Neuronal stem cell (in vitro differentiated cells): Measurements from ENCODE around the gene SLC8A1.

Experiments used
- DNase-seq: peaks from one replicate; pipeline ENCODE4 v3.0.0-alpha.2; 2013; ENCODE audit warnings: low spot score
- H2AFZ ChIP-seq: one replicate; pipeline ENCODE4 v1.6.1; 2013; ENCODE audit warnings: mild to moderate bottlenecking, low read length, inconsistent platforms
- H2AK5ac ChIP-seq: 2 replicates; pipeline ENCODE4 v1.6.1; 2013; ENCODE audit warnings: low read depth, mild to moderate bottlenecking, inconsistent platforms, low read length, moderate library complexity, mixed read lengths
- H2BK120ac ChIP-seq: 2 replicates; pipeline ENCODE4 v1.6.1; 2013; ENCODE audit warnings: low read depth, mild to moderate bottlenecking, inconsistent platforms, low read length, moderate library complexity, mixed read lengths
- H2BK12ac ChIP-seq: one replicate; pipeline ENCODE4 v1.6.1; 2013; ENCODE audit warnings: low read length, inconsistent platforms
- H2BK15ac ChIP-seq: 2 replicates; pipeline ENCODE4 v1.6.1; 2013; ENCODE audit warnings: mild to moderate bottlenecking, low read length, inconsistent platforms, mixed read lengths
- H2BK5ac ChIP-seq: one replicate; pipeline ENCODE4 v1.6.1; 2013; ENCODE audit warnings: inconsistent platforms, mild to moderate bottlenecking, low read length, moderate library complexity
- H3K14ac ChIP-seq: one replicate; pipeline ENCODE4 v1.6.1; 2013; ENCODE audit warnings: low read length, inconsistent platforms
- H3K18ac ChIP-seq: 2 replicates; pipeline ENCODE4 v1.6.1; 2013; ENCODE audit warnings: low read length, inconsistent platforms
- H3K23ac ChIP-seq: 2 replicates; pipeline ENCODE4 v1.6.1; 2013; ENCODE audit warnings: low read depth, mild to moderate bottlenecking, mixed read lengths, low read length, inconsistent platforms; ENCODE audit not compliant: poor library complexity
- H3K27ac ChIP-seq: replicated peaks from 3 replicates; pipeline ENCODE4 v1.5.1; 2013; ENCODE audit warnings: low read length, inconsistent platforms
- H3K27me3 ChIP-seq, 3 experiments: 2 replicates each; pipeline ENCODE4 v1.6.1; 2013; ENCODE audit warnings: low read length in 3 of 3, mild to moderate bottlenecking in 2 of 3, inconsistent platforms in 1 of 3, low read depth in 1 of 3, mixed read lengths in 1 of 3, moderate library complexity in 1 of 3; ENCODE audit not compliant: control insufficient read depth in 3 of 3, insufficient read depth in 3 of 3
- H3K36me3 ChIP-seq, 2 donors: replicated peaks in 1 of 2; 2 replicates each; pipeline ENCODE4 v1.6.1; 2013; ENCODE audit warnings: low read length in 2 of 2; ENCODE audit not compliant: control insufficient read depth in 2 of 2, insufficient read depth in 2 of 2
- H3K4ac ChIP-seq: 2 replicates; pipeline ENCODE4 v1.6.1; 2013; ENCODE audit warnings: inconsistent platforms, mild to moderate bottlenecking, low read length, moderate library complexity
- H3K4me1 ChIP-seq, 2 donors: 1 replicate in 1 of 2; 2 replicates in 1 of 2; pipeline ENCODE4 v1.6.1; 2013; ENCODE audit warnings: low read length in 2 of 2, low read depth in 1 of 2; ENCODE audit not compliant: control insufficient read depth in 2 of 2, insufficient read depth in 1 of 2
- H3K4me2 ChIP-seq: one replicate; pipeline ENCODE4 v1.6.1; 2013; ENCODE audit warnings: mild to moderate bottlenecking, low read length, inconsistent platforms; ENCODE audit not compliant: insufficient read depth, poor library complexity, severe bottlenecking
- H3K4me3 ChIP-seq, 2 donors: 2 replicates each; pipeline ENCODE4 v1.5.1; 2013; ENCODE audit warnings: low read length in 2 of 2, mild to moderate bottlenecking in 2 of 2, inconsistent platforms in 1 of 2, moderate library complexity in 1 of 2
- H3K79me1 ChIP-seq: one replicate; pipeline ENCODE4 v1.6.1; 2013; ENCODE audit warnings: low read depth, mild to moderate bottlenecking, inconsistent platforms, low read length, moderate library complexity
- H3K9ac ChIP-seq: one replicate; pipeline ENCODE4 v1.6.1; 2013; ENCODE audit warnings: mild to moderate bottlenecking, low read depth, low read length, inconsistent platforms; ENCODE audit not compliant: poor library complexity
- H3K9me3 ChIP-seq, 2 donors: replicated peaks in 1 of 2; 2 replicates each; pipeline versions ENCODE3 to v1.6.1; 2013; ENCODE audit warnings: low read length in 2 of 2, mild to moderate bottlenecking in 2 of 2, inconsistent platforms in 1 of 2, low read depth in 1 of 2, mixed read lengths in 1 of 2, moderate library complexity in 1 of 2; ENCODE audit not compliant: control insufficient read depth in 2 of 2, insufficient read depth in 1 of 2
- H4K8ac ChIP-seq: one replicate; pipeline ENCODE4 v1.6.1; 2013; ENCODE audit warnings: low read depth, mild to moderate bottlenecking, inconsistent platforms, low read length, moderate library complexity
- H4K91ac ChIP-seq: one replicate; pipeline ENCODE4 v1.6.1; 2013; ENCODE audit warnings: low read length, low read depth, mild to moderate bottlenecking, inconsistent platforms; ENCODE audit not compliant: poor library complexity
- WGBS, 2 donors: extraction: QIAGEN DNeasy Blood & Tissue Kit; methylation state at CpG; one replicate each; pipeline ENCODE4 v1.1.7; 2013; ENCODE audit warnings: missing lambda C conversion rate in 2 of 2, mixed read lengths in 1 of 2; ENCODE audit not compliant: insufficient read length in 2 of 2, insufficient replicate concordance in 1 of 2; ENCODE audit errors: extremely low coverage in 2 of 2; 5-methylcytosine and 5-hydroxymethylcytosine counted together

SLC8A1 gene

DNA sequence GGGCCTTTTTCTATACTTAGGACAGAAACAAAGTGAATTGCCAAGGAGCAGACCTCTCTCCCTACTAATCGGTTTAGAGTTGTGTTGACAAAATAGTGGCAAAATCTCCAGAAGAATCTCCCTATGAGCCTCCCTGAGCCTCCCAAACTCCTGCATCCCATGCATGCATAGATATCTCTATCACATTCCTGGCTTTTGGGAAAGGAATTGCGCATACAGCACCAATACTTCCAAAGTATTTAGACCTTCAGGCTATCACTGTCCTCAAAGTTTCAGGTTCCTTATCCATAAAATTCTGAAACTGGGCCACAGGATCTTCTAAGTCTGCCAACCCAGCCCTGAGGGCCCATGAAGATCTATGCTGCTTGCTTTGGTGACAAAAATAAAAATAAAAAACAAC, 152.1 kb downstream of the SLC8A1 start:
- H2AK5ac ChIP-seq: no peak overlapping the region
- H4K8ac ChIP-seq: no peak overlapping the region
- H2BK5ac ChIP-seq: no peak overlapping the region
- H3K36me3 ChIP-seq: no peaks in the 10 kb centered on the region
- no CpG with 5 or more reads among the region's 2 CpGs for WGBS, 2 donors
- no peak overlapping the region for H2BK120ac ChIP-seq
- peaks cover 0 to 4% of the 10 kb centered on the region in 2 donors for H3K4me1 ChIP-seq
- H4K91ac ChIP-seq: no peak overlapping the region
- no peak overlapping the region for H3K14ac ChIP-seq
- no peak overlapping the region for H3K9ac ChIP-seq
- no peak overlapping the region for H2AFZ ChIP-seq
- no peaks in the 10 kb centered on the region for H3K79me1 ChIP-seq
- no peak overlapping the region for H3K27ac ChIP-seq
- no peak overlapping the region for H2BK15ac ChIP-seq
- no peak for DNase-seq
- no peak overlapping the region for H3K23ac ChIP-seq
- H3K4me3 ChIP-seq: no peak overlapping the region
- no peak overlapping the region for H3K4me2 ChIP-seq
- H2BK12ac ChIP-seq: no peak overlapping the region
- H3K18ac ChIP-seq: no peak overlapping the region
- no peak overlapping the region for H3K4ac ChIP-seq
- H3K27me3 ChIP-seq: no peaks in the 10 kb centered on the region
- no peaks in the 10 kb centered on the region for H3K9me3 ChIP-seq

DNA sequence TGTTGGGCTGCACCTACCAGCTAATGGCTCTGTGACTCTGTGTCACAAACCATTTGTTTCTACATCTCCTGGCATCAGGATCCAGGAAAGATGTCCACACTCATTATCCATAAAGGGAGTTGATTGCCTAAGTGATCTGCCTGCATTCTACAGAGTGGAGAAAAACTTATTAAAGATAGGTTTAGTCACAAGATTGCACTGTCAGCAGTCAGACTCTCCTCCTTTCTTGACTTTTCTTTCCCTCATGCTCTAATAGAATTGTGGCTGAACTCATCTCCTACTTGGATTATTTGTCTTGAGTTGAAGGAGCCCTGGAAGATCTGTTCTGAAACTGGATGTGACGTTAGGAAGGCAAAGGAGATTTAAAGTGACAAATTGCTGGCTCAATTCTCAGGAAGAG, 152.7 kb downstream of the SLC8A1 start:
- no peak overlapping the region for H3K23ac ChIP-seq
- H2BK5ac ChIP-seq: no peak overlapping the region
- H4K8ac ChIP-seq: no peak overlapping the region
- no peak overlapping the region for H2BK12ac ChIP-seq
- no peak overlapping the region for H3K4me2 ChIP-seq
- H2AFZ ChIP-seq: no peak overlapping the region
- WGBS, 2 donors: no CpG with 5 or more reads among the region's 1 CpG
- no peaks in the 10 kb centered on the region for H3K27me3 ChIP-seq
- no peak overlapping the region for H3K14ac ChIP-seq
- no peak overlapping the region for H3K18ac ChIP-seq
- H2AK5ac ChIP-seq: no peak overlapping the region
- H3K9ac ChIP-seq: no peak overlapping the region
- H3K79me1 ChIP-seq: no peaks in the 10 kb centered on the region
- H3K4me3 ChIP-seq: no peak overlapping the region
- H2BK120ac ChIP-seq: no peak overlapping the region
- H3K9me3 ChIP-seq: no peaks in the 10 kb centered on the region
- no peaks in the 10 kb centered on the region for H3K4me1 ChIP-seq
- H4K91ac ChIP-seq: no peak overlapping the region
- DNase-seq: no peak
- no peak overlapping the region for H2BK15ac ChIP-seq
- no peak overlapping the region for H3K27ac ChIP-seq
- no peak overlapping the region for H3K4ac ChIP-seq
- H3K36me3 ChIP-seq: no peaks in the 10 kb centered on the region

DNA sequence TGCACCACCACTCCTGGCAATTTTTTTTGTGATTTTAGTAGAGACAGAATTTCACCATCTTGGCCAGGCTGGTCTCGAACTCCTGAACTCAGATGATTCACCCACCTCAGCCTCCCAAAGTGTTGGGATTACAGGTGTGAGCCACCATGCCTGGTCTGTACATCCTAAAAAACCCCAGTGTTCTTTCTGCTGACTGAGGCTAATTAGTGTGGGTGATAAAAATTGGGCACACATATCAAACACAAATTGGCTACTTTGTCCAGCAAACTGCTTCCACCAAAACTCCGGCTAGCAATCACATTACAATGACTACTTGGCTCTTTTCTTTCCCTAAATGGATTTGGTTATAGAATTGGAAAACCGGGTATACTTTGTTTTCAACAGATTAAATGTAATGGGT, 153.9 kb downstream of the SLC8A1 start:
- Histone ChIP-seq H2BK5ac (no peak overlapping the region), H3K23ac (no peak overlapping the region), H3K36me3 (no peaks in the 10 kb centered on the region), H3K9ac (no peak overlapping the region), H2BK15ac (no peak overlapping the region), H4K91ac (no peak overlapping the region), H2BK120ac (no peak overlapping the region), H3K27me3 (no peaks in the 10 kb centered on the region), H3K4me2 (no peak overlapping the region), H2AFZ (no peak overlapping the region), H3K4me1 (no peaks in the 10 kb centered on the region), H2AK5ac (no peak overlapping the region), H4K8ac (no peak overlapping the region), H3K9me3 (no peaks in the 10 kb centered on the region), H3K18ac (no peak overlapping the region), H3K27ac (no peak overlapping the region), H3K14ac (no peak overlapping the region), H3K4me3 (no peak overlapping the region), H3K4ac (no peak overlapping the region), H2BK12ac (no peak overlapping the region), H3K79me1 (no peaks in the 10 kb centered on the region)
- DNase-seq: no peak
- no CpG with 5 or more reads among the region's 3 CpGs for WGBS, 2 donors

DNA sequence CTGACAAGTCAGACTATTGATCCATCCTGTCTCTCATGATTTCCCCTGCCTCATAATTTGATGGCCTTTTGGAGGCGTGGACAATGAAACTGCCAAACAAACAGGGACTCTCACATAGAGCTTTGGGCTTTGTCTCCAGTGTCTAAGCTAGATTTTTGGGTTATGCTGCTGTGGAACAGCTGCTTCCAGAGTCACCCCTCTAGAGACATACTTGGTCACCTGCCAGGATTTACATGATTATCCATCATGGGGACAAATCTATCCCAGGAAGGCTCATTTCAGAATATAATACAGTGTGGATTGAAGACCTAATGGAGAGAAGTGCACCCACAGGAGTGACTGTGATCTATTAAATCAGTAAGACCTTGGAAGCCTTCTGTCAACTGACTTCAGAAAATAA, 159.6 kb downstream of the SLC8A1 start:
- H2AK5ac ChIP-seq: no peak overlapping the region
- H3K4me1 ChIP-seq: no peaks in the 10 kb centered on the region
- H3K79me1 ChIP-seq: no peaks in the 10 kb centered on the region
- no peak overlapping the region for H3K18ac ChIP-seq
- no peaks in the 10 kb centered on the region for H3K9me3 ChIP-seq
- DNase-seq: no peak
- H3K4me3 ChIP-seq: no peak overlapping the region
- no peak overlapping the region for H2BK15ac ChIP-seq
- H3K27me3 ChIP-seq: no peaks in the 10 kb centered on the region
- no peak overlapping the region for H2BK120ac ChIP-seq
- no peak overlapping the region for H3K4me2 ChIP-seq
- no peak overlapping the region for H4K8ac ChIP-seq
- no peak overlapping the region for H2AFZ ChIP-seq
- no peak overlapping the region for H3K9ac ChIP-seq
- no peaks in the 10 kb centered on the region for H3K36me3 ChIP-seq
- H2BK5ac ChIP-seq: no peak overlapping the region
- no peak overlapping the region for H4K91ac ChIP-seq
- no peak overlapping the region for H3K14ac ChIP-seq
- no peak overlapping the region for H3K27ac ChIP-seq
- H3K4ac ChIP-seq: no peak overlapping the region
- no CpG with 5 or more reads among the region's 1 CpG for WGBS, 2 donors
- no peak overlapping the region for H2BK12ac ChIP-seq
- no peak overlapping the region for H3K23ac ChIP-seq
